Stimulated activated CD4-positive, alpha-beta T cell treated with anti-CD3 and anti-CD28 coated beads, Interleukin-4, amount 100 ng/mL, for 4 hours (primary cell): Measurements from ENCODE around the gene PTK6.

Experiments
- DNase-seq, 2 experiments: peaks; one replicate each; pipeline ENCODE4 v3.0.0-alpha.2; 2020

The PTK6 gene

GRCh38 chr20:63542031-63542559, 4.9 kb upstream of the PTK6 start:
- no peak for DNase-seq

- DNase-seq: no peak
These were observed 4.2 kb upstream of the PTK6 start for GRCh38 chr20:63541371-63541770.

GRCh38 chr20:63540417-63541186, 3.4 kb upstream of the PTK6 start:
- no peak for DNase-seq

- DNase-seq: no peak
These were observed 2.5 kb upstream of the PTK6 start for GRCh38 chr20:63539441-63540370.

DNA sequence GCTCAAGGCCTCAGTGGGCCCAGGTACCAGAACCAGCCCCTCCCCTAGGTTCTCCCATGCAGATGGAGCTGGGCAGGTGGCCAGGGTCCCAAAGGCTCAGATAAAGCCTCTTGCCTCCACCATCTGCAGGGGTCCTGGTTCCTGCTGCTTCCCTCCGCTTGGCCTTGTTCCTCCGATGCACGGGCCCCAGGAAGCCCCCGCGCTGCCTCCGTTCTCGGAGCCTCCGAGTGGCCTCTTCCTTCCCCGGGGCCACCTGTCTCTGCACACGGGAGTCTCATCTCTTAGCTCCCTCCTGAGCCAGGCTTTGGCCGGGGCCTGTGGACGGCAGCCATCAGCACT, 1.9 kb upstream of the PTK6 start:
- no peak for DNase-seq

DNA sequence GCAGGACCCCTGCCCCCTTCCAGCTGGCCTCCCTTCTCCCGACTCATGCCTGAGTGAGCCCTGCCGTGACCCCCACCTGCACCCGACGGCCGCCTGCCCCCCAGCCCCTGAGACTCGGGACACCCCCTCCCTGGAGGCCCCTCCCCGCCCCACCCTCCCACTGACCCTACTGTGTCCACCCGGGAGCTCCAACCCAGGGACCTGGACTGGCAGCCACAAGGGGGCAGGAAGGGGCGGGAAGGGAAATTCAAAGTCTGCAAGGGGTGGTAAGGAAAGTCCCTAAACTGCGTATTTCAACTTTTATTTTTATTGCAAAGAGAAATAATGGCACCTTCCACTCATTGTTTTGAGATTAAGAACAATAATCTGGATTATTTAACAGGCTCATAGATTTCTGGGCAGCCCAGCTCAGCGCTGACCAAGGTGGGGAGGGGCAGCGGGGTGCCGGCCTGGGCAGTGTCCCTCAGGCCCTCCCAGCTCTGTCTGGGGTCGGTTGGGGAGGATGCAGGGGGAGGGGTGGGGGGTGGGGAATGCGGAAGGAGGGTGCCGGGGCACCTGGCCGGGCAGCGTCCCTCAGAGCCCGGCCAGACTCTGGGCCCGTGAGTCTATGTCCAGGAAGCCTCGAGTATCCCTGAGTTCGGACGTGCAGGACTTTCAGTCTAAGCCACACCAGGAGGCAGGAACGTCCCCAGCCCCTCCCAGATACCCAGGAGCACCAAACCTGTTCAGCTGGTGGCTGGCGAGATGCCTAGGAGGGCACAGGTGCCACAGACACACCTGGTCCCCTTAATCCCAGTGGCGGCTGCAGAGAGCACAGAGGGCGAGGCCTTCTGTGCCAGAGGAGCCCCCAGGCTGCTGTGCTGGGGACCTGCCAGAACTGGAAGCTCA, 1.3 kb upstream of the PTK6 start:
- DNase-seq: peak; percentile 23 to 24

DNA sequence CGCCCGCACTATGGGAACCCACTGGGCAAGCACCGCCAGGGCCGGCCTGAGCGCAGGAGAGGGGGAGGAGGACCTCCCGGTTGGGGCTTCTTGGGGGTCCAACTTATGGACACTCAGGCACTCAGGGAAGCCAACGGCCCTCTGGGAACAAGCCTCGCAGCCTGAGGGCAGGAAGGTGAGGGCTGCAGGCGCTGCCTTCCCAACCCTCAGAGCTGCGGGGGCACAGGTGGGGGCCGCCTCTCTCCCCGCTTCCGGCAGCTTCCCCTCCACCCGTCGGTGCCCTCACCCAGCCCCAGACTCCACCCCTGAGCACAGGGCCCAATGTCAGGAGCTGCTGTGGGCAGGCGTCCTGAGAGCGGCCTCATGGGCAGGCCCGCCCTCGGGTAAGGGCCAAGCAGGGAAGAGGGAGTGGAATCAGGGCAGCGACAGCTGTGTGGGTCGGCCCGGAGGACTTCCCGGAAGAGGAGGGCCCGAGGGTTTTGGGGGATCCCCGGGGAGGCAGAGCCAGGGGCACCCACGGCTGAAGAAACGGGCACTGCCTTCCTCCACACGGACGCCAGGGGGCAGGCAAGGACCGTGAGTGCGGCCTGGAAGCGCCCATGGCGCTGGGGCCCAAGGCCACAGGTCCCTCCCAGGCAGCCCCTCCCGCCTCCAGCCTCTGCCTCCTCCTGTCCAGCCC, 488 bp upstream of the PTK6 start:
- peak; percentile 89 to 91 for DNase-seq

DNA sequence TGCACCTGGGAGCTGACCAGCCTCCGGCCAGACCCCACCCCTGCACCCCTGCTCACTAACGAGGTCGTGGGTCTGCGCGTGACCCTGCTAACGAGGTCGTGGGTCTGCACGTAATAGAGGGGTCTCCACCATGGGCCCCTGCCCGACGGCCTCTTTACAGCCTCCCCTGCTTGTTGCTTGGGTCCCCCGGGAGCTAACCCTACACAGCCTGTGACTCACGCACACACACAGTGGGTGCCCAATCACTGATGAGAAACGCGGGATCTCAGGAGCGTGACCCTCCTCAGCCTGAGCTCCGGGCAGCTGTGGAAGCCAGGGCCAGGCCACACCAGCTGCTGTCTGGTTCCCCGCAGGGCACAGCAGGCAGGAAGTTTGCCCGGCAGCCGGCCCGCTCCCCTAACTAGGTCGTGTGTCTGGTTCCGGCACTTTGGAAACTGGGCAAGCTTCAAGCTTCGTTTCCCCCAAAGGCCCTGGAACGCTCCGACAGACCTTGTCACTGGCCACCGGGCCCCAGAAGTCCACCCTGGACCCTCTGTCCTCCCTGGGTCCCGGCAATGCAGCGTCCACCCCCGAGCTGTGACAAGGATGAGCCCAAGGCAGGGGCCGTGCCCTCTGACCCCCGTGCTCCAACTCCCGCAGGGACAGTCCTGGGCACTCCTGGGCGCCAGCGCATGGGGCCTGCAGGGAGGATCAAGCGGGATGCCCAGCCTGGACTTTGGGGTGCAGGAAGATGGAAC, 767 bp downstream of the PTK6 start:
- no peak for DNase-seq

DNA sequence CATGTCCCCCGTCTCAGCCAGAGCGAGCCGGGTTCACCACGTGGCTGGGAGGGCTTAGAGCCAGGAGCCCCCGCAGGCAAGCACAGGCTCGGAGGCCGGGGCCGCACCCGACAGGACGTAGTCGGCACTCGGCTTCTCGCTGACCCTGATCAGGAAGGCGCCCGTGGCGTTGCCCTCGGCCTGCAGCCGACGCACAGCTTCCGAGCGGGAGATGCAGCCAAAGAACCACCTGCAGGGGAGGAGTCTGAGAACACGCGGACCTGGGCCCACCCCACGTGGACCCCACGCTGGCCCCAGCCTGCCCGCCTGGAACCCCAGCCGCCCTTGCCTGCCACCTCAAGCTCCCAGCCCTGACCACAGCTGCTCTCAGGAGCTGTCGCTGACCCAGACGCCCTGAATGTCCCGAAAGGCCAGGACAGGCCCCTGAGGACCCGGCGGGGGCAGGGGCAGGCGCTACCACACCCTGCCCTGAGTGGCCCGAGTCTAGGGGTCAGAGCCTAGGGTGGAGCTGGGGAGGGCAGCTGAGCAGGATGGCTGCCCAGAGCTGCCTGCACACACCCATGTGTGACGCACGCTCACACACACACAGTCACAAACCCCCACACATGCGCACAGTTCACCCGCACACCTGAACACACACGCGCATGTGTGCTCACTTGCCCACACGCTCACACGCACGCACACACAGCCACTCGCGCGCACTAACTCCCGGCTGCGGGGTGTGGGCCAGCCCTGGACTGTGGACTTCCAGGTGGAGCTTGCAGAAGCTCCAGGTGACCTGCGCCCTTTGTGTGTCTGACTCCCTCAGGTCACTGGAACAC, 2.1 kb downstream of the PTK6 start:
- no peak for DNase-seq

DNA sequence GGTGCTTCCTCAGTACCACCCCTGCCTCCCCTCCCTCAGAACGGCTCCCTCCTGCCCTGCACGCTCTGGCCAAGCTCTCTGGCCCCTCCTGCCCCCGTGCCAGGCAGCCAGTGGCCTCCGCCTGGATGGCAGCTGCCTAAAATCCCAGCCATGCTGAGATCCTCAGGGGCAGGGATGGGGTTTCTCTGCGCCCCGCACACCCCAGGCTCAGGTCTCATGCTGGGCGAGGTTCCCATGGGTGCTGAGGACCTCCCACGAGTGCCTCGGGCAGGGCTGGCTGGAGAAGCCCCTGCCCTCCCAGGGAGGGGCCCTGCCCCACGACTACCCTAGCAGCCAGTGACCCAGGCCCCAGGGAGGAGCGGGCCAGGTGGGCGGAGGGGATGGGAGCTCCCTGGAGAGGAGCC, 2.7 kb downstream of the PTK6 start:
- DNase-seq: no peak

DNA sequence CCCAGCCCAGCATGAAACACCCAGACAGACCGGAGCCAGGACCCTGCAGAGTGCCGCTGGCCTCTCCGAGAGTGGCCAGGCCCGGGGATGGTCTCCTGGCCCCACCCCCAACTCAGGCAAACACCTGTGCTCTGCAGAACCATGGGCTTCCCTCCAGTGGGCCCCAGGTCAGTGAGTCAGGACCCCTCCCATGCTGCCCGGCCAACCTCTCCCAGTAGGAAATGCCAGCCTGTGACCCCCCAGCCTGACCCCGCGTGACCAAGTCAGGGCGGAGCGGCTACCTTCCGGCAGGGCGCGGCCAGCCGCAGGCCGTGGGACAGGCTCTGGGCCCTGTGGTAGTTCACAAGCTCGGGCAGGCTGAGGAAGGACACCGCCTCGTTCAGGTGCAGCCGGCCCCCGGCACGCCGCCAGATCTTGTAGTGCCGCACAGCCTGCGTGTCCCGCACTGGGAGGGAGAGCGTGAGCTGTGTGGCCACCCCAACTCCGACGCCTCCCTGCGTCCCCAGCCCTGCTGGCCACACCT, 3.2 kb downstream of the PTK6 start:
- no peak for DNase-seq

DNA sequence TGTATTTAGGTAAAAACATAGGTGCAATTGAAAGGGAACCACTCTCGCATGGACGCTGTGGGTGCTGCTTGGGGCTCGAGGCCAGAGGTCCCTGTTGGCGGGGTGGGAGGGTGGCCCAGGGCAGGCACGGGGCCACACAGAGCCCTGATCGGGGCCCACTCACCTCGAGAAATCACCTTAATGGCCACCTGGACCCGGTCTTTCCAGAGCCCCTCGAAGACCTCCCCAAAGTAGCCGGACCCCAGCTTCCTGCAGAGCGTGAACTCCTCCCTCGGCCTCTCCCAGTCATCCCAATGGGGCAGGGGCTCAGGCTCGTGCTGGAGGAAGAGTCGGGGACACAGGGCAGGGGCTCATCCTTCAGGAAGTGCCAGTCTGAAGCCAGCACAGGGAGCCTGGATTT, 3.8 kb downstream of the PTK6 start:
- DNase-seq: no peak

DNA sequence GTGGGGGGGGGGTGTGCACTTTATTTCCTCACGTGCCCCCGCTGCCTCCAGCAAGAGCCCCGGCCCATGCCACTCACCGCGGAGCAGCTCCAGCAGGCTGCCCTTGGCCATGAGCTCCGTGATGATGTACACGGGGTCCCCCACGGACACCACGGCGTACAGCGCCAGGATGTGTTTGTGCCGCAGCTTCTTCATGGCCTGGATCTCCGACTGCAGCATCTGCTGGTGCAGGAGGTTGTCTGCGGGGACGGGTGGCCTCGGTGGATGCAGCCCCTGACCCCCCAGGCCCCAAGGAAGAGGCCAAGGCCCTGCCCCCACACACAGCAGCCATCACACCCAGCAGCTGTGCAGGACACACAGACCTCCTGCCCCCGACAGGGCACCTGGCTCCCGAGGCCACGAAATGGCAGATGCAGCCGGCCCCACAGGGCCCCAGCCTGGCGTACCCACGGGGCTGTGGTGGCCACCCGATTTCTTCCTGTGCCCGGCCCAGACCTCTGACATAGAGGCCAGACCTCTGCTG, 4.7 kb downstream of the PTK6 start:
- no peak for DNase-seq

DNA sequence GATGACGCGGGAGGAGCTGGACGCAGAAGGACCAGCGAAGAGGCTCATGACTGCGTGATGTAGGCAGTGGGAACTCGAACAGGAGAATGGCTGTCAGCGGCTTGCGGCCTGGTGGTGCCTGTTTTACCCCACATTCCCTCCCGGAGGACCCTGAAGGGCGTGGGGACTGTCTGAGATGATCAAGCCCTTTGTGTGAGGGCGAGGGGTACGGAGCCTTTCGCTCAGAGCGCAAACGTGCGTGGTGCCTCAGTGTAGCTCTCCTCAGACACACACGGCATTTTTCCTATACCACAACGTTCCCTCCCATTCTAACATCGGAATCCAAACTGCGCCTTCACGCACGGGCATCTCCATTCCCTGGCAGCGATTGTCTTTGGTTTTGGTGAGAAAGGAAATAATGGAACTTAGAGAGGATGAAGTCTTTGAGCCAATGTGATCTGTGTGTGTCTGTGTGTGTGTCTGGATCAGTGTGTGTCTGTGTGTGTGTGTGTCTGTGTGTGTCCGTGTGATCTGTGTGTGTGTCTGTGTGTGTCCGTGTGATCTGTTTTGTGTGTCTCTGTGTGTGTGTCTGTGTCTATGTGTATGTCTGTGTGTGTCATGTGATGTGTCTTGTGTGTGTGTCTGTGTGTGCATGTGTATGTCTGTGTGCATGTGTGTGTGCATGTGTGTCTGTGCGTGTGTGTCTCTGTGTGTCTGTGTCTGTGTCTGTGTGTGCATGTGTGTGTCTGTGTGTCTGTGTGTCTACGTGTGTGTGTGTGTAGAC, 5.3 kb downstream of the PTK6 start:
- DNase-seq: no peak

GRCh38 chr20:63530788-63531160, 6.4 kb downstream of the PTK6 start:
- no peak for DNase-seq

- no peak for DNase-seq
These were observed 7.1 kb downstream of the PTK6 start for GRCh38 chr20:63529861-63530787.

DNA sequence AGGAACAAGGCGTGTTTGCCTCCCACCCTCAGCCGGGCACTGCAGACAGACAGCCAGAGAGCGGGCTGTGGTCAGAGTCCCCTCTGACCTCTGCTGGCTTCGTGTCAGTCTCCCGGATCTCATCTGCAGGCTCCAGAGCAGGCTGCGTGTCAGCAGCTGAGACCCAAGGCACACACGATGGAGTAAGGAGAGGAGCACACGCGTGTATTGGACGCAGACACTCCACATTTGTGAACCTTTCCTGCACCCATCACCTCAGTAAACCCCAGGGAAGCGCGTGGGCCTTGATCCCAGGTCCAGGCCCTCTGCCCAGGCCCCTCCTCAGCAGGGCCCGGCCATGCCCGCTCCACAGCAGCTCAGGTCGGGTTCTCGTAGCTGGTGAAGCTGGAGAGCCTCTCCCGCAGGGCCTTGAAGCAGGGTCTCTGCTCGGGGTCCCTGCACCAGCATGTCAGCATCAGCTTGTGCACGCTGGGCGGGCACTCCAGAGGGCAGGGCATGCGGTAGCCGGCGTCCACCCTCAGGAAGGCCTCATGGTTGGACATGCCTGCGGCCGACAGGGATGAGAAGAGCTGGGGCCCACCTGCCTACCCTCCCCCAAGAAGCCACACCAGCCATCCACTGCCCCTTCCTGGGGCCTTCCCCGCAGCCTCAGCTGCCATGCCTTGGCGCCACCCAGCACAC, 7.9 kb downstream of the PTK6 start:
- DNase-seq: no peak

GRCh38 chr20:63527184-63527583, 10.0 kb downstream of the PTK6 start:
- no peak for DNase-seq
